Glomerular visceral epithelial cell (primary cell): ENCODE data around the gene PTP4A2.

Source experiments
- DNase-seq: peaks from one replicate; pipeline ENCODE4 v3.0.0-alpha.2; 2016; ENCODE audit errors: extremely low spot score

The PTP4A2 gene

DNA sequence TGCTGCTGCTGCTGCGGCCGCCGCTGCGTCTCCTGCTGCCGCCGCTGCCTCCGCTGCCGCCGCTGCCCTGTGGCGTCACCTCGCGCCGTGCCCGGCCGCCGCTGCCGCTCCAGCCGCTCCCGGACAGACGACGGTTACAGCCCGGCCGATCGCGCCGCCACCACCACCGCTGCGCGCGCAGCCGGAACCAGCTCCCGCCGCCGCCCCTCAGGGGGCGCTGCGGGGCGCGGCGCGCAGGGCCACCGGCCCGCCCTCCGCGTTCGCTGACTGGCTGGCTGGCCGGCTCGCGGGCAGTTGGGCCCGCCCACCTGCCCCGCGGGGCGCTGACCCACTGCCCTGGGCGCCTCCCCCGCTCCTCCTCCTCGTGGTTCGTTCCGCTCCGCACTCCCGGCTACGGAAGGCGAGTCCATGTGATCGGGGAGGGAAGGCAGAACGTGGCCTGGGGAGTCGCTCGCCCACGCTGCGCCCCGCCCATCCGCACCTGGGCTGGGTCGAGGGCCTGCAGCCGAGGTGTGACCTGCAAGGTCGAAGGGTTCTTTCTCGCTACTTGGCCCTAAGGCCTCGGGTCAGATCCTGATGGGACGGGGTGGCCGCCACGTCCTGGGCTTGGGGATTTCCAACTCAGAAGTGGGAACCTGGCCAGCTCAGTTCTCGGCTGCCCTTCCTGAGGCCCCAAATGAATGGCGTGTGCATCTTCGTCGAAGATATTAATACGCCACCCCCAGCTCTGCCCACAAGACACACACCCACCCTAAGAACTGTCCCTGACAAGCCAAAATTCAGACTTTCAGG, at the start of gene PTP4A2:
Gene PTP4A2 (minus strand): TSS at position 185 of the 792 bp plus-strand sequence. CDS start 19,303 bp downstream, outside the sequence.
- DNase-seq, result peak; percentile 97

DNA sequence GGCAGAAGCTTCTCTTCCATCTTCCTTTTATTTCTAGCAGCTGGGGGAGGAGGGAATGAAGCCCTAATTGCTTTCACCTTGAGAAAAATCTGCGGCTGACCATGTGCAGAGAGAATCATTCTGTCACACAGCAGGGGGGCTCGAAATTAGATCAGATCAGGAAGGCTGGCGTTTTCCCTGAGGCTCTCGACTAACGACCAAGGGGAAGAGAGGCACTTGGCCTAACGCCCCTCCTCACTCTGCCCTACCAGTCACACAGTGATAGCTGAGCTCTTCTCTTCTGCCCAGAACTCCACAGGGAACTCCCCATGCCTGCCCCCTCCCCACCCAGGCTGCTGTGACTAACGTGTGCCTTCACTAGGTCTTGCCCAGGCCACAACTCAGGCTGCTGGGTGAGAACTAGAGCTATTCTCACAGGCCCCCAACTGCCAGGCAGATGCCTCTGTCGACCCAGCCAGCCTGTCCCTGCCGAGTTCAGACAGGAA, 49.0 kb upstream of the PTP4A2 start:
- DNase-seq, result no peak

DNA sequence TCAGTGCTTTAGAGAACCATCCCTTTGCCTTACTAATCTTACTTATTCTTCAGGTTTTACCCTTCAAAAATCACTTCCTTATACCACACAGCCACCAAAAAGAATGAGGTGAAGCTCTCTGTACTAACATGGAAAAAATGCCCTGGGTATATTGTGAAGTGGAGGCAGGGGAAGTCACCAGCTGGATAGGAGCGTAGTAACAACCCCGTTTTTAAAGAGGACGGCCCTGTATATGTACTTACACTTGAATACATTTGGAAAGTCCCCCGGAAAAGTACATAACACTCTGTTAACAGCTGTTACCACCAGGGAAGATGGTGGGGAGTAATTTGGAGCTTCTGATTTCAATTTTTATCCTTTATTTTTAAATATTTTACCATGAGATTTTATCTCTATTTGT, 47.3 kb upstream of the PTP4A2 start:
- no peak for DNase-seq

DNA sequence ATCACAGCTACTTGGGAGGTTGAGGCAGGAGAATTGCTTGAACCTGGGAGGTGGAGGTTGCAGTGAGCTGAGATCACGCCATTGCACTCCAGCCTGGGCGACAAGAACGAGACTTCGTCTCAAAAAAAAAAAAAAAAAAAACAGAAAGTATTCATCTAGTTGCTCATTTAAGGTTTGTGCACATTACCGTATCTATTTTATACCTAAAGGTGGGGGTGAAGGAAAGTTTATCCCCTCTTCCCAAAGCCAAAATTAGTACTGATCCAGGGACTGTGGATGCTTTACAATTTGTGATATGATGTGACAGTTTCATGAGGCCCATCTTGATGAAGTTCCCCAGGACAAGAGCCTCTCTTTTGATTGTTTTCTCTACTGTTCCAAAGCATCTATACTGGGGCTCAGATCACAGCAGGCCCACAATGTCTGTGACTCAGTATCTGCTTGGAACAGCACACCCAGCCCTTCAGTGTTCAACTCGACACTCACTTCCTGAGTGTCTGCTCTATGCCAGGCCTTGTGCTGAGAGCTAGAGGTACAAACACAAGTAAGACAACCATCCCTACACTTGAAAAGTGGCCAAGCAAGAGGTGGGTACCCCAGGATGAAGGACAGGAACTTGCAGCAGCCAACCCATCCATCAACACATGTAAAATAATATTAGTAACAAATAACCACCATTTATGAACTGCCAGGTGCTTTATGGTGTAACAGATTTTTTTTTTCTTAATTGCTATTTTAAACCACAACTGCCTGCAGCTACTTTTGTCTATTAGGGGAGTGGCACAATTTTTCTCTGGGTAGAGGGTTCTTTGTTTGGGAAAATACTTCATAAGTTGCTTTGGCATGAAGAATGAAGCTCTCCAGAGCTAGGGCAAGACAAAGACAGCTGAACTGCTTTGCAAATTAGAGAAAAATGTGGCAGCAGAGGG, 46.5 kb upstream of the PTP4A2 start:
- no peak for DNase-seq

DNA sequence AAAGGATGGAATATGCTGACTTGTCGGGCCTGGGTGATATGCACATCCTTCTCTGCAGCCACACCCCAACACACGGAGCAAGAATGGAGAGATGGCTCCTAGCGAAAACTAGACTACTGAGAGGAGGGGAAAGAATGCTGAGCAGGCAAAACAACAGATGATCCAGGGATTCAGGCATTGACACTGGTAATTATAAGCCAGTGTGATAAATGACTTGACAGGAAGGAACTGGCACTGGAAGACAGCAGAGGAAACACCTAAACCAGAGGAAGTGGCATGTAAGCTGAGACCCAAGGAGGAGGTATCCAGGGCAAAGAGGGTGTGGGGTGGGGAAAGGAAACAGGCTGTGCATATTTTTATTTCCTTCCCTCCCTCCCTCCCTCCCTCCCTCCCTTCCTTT, 43.8 kb upstream of the PTP4A2 start:
- no peak for DNase-seq

DNA sequence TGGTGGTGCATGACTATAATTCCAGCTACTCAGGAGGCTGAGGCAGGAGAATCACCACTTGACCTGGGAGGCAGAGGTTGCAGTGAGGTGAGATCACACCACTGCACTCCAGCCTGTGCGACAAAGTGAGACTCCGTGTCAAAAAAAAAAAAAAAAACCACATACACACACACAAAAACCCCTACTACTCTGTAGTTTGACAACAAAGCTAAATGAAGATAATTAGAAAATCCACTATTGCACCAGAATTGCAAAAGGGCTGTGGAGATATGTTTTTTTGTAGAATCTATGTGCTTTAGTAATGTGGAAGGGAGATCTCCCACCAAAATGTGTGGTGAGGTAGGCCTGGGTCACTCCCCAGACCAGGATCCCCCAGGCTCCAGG, 43.3 kb upstream of the PTP4A2 start:
- no peak for DNase-seq

DNA sequence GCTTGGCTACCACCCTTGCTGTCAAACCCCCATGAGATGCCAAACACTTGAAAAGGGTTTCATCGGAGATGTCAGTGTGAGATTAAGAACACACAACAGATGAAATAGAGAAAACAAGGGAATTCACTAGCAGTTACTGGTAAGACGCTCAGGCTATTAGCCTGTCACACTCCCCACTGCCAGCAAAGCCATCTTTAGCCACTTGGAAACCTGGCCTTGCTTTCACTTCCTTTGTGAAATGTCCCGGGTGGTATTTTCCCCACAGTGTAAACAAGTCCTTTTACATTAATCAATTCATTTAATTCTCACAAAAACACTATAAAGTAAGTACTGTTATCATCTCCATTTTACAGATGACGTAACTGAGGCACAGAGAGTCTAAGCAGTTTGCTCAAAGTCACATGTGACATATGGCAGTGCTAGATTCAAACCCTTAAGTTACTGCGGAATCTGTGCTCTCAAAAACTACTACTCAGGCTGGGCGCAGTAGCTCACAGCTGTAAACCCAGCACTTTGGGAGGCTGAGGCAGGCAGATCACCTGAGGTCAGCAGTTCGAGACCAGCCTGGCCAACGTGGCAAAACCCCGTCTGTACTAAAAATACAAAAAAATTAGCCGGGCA, 42.8 kb upstream of the PTP4A2 start:
- DNase-seq, result no peak

DNA sequence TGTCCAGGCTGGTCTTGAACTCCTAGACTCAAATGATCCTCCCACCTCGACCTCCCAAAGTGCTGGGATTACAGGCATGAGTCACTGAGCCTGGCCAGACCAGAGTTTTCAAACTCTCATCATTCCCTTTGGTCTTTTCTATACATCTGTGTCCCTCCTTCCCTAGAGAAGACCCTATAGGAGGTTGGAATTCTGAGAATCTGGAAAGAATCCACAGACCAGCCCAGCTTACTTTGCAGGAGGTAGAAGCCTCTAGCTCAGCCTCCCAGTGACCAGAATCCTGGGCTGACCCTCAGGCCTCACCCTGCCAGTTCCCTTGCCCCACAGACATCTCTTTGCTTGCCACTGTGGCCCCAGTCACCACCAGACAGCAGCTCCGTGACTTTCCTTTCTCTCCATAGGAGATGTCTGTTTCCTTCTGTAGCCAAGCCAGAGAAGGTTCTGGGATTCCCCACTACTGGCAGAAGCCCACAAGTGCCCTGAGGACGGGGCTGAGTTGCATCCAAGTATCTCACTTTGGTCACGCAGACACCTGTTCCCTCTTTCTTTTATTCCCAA, 40.8 kb upstream of the PTP4A2 start:
- no peak for DNase-seq

DNA sequence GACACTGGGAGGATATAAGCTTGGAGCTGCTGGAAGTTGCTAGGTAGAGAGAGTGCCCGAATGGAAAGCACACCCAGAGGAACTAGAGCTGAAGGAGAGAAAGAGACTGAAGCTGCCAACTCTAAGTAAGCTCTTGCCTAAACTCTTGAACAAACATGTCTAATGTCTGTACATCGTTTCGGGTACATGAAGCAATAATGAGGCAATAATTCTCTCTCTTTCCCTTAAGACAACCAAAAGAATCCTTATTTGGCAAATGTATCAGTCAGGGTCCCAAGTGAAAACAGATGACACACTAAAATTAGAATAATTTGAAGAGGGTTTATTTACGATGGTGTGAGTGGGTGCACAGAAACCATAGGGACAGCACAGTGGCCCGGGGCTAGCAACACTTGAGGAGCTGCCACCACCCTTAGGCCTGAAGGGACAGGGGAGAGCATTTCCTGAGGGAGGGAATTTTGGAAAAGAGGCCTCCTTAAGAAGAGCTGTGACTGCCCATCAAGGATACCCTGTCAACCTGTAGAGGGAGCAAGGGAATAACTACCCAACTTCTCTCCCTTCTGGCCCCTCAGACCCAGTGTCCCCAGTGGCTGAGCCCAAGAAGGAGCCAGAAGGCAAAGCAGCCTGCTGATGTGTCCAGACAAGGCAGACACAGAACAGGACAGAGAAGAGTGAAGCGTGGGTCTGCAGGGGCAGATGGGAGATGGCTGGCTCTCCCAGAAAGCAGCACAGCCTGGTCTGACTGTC, 39.4 kb upstream of the PTP4A2 start:
- DNase-seq, result peak; percentile 27

DNA sequence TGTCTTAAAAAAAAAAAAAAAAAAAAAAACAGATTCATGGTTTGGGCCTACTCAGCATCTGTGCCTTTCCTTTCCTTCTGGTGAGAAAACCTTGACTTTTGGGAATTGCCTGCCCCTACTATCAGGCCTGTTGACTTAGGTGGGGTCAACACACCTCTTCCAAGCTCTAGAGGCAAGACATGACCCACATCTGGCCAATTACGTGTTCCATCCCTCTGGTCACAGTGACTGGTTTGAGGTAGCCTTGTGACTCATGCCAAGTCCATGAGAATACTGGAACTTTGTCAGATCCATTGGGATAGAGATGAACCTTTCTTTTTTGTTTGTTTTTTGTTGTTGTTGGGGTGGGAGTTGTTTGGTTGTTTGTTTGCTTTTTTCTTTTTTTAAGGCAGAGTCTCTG, 38.2 kb upstream of the PTP4A2 start:
- peak; percentile 34 for DNase-seq

DNA sequence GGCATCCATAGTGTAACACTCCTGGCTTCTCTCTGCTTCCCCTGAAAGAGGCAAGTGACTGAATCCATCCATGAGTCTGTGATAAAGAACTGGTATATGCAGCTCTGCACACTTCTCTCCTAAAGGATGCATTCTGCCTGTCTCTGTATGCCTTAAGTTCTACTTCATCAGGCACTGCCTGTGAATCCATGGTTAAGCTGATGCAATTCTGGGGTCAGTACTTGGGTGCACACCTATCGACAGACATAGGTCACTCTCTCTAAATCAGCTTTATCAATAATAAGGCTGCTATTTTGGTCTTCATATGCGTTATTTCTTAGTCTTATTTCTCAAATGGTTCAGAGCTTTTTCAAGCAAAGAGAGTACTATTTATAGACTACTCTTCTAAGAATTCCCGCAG, 32.7 kb upstream of the PTP4A2 start:
- DNase-seq, result no peak

DNA sequence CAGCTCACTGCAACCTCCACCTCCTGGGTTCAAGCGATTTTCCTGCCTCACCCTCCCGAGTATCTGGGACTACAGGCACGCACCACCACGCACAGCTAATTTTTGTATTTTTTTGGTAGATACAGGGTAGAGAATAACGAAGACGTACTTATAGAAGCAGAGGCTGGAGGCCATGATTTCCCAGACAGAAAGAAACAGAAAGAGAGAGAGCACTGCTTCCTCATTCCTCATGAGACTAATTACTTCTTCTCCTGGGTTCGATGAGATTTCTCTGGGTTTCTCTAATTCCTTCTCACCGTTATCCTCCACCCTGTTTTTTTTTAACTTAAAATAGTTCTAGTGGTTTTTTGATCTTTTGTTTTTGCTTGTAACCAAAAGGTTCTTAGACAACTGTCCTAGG, 23.4 kb upstream of the PTP4A2 start:
- no peak for DNase-seq

DNA sequence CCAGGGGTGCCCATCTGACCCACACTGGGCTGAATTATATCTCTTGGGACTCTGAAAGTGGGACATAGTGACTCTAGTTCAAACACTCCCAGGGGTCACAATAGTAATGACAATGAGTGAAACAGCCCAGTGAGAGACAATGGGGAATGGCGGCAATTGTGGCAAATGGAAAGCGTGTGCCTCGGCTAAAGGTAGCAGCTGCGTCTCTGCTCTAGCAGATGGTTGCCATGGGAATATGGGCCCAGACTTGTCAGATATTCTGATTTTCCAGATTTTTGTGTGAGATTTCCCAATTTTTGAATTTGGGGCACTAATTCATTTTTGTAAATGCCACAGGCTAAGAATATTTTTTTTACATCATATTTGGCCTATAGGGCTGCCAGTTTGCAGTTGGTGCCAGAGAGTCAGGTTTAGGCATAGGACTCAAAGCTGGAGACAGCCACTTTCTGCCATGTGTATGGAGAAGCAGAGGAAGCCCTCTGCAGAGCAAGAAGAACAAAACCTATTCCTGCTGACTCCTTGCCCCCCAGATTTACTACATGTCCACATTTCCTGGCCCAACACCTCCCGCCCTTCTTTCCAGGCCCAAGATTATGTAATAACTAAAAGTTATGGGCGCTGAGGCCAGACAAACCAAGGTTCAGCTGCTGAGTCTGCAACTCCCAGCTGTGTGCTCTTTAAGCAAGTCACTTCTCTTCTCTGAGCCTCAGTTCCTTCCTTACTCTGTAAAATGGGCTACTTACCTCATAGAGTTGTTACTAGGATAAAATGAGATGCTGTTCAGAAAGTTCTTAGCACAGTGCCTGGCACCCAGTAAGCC, 21.6 kb upstream of the PTP4A2 start:
- DNase-seq, result no peak

DNA sequence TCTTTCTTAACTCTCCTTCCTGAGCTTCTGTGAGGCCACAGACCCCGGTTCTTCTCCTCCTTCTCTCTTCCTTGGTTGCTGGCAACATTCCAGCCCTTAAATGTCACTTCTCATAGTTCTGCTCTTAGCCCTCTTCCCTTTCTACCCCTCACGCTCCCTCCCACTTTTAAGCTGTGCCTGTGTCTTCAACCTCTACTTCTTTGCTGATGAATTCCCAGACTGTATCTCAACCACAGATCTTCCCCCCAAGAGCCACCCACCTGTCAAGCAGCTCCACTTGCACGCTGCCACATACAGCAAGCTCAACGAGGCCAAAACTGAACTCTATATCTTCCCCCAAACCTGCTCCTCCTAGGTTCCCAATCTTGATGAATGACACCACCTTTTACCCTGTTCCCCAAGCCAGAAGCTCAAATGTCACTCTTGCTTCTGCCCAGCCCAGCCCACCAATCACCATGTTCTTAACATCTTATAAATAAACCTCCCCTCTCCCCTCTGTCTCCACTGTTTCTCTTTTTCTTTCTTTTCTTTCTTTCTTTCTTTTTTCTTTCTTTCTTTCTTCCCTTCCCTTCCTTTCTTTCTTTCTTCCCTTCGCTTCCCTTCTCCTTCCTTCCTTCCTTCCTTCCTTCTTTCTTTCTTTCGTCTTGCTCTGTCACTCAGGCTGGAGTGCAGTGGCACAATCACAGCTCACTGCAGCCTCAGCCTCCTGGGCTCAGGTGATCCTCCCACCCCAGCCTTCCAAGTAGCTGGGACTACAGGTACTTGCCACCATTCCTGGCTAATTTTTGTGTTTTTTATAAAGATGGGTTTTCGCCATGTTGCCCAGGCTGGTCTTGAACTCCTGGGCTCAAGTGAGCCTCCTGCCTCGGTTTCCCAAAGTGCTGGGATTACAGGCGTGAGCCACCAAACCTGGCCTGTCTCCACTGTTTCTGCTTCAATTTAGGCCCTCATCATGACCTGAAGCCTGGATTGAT, 19.8 kb upstream of the PTP4A2 start:
- DNase-seq, result no peak

DNA sequence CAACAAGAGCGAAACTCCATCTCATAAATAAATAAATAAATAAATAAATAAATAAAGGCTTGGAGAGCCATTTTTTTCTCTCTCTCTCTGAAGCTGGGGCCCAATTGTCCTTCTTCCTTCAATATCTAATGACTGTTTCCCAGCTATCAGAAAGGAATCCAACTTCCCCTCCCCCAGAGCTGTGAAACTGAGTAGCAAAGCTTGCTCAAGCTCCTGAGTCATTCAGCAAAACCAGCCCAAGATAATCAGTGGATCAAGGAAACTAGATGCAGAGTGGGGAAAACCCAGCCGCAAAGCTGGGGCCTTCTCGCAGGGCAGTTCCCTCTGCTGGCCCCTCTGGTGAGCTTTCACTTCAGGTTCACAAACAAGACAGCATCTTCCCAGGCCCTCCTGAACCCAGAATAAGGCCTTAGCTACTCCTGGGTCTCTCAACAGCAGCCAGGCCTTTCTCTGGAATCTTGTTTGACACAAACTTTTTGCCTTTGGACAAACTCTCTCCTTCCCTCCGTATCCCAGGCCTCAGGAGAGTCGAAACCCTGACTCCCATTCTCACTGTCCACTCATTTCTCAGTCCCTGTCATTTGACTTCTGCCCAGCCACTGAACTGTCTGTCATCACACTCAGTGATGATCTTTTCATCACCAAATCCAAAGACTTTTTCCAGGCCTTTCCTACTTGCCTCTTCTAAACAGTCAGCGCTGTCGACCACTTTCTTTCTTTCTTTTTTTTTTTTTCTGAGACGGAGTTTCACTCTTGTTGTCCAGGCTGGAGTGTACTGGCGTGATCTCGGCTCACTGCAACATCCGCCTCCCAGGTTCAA, 18.0 kb upstream of the PTP4A2 start:
- DNase-seq, result peak; percentile 98

DNA sequence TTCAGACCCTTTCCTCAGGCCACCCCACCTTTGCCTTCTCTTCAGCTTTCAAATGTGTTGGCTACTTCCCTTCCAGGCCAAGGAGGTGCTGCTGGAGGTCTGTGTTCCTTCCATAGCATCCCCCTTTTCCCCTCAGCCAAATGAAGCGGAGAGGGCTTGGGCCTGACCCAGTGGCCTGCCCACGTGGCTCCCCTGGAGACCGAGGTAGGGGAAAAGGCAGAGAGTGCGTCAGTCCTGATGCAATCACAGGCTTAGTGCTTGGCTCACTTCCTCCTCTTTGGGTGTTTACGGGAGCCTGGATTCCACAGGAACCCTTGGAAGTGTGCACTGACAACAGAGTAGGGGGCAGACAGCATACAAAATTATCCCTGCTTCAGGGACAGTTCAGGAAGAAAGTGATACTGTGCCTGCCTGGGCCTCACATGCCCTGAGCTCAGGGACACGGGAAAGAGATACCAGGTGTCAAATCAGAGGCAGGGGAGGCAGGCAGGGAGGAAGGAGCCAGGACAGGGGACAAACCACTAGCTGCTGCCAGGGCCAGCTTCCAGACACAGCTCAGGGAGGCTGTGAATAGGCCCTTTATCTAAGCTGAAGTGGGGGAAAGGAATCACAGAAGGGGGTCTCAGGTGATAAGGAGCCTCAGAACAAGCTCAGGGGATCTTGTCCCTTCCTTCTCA, 16.6 kb upstream of the PTP4A2 start:
- DNase-seq, result peak; percentile 88

DNA sequence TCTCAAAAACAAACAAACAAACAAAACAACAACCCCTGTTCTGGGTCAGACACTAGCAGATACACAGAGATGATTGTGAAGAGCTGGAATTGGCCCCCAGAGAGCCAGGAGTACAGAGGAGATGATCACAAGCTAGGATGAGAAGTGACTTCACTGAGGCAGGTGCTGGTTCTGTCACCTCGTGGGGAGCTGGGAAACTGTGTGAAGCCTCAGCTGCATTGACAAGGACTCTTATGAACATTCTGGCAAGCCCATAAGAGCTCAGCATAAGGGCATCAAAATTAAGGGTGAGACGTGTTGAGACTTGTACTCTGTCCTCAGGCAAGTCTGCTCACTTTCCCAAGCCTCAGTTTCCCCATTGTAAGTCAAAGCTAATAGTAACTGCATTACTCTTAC, 14.7 kb upstream of the PTP4A2 start:
- no peak for DNase-seq

DNA sequence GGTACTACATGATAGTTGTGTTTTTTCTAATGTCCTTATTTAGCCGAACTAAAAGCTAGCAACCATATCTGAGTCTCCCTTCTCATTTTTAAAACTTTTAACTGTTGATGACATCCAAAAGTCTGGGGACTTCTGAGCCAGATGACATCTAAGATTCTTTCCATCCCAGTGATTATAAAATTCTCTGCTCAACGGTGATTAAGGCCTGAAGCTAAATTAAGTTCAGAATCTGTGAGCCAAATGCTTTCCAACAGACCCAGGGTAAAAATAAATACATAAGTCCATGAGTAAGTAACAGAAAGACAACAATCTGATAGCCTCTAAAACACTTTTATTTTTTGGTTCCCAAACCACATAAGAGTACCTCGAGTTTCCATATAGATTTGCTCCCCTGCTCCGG, 13.1 kb upstream of the PTP4A2 start:
- no peak for DNase-seq
